GM12874 (cell line): Measurements from ENCODE around the gene TEX22.

Source experiments
- TF ChIP-seq, protein P1 (sequence below): IDR thresholded peaks from 2 replicates; pipeline ENCODE4 v1.5.1; 2011; ENCODE audit warnings: low read depth, mild to moderate bottlenecking, control low read depth, low read length, moderate library complexity; ENCODE audit not compliant: insufficient read depth

Gene TEX22

GRCh38 chr14:105392131-105393090, 5.9 kb upstream of the TEX22 start:
- TF ChIP-seq, protein P1, sequence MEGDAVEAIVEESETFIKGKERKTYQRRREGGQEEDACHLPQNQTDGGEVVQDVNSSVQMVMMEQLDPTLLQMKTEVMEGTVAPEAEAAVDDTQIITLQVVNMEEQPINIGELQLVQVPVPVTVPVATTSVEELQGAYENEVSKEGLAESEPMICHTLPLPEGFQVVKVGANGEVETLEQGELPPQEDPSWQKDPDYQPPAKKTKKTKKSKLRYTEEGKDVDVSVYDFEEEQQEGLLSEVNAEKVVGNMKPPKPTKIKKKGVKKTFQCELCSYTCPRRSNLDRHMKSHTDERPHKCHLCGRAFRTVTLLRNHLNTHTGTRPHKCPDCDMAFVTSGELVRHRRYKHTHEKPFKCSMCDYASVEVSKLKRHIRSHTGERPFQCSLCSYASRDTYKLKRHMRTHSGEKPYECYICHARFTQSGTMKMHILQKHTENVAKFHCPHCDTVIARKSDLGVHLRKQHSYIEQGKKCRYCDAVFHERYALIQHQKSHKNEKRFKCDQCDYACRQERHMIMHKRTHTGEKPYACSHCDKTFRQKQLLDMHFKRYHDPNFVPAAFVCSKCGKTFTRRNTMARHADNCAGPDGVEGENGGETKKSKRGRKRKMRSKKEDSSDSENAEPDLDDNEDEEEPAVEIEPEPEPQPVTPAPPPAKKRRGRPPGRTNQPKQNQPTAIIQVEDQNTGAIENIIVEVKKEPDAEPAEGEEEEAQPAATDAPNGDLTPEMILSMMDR, result no peak

GRCh38 chr14:105393151-105393550, 5.2 kb upstream of the TEX22 start:
- TF ChIP-seq, protein P1, result no peak

DNA sequence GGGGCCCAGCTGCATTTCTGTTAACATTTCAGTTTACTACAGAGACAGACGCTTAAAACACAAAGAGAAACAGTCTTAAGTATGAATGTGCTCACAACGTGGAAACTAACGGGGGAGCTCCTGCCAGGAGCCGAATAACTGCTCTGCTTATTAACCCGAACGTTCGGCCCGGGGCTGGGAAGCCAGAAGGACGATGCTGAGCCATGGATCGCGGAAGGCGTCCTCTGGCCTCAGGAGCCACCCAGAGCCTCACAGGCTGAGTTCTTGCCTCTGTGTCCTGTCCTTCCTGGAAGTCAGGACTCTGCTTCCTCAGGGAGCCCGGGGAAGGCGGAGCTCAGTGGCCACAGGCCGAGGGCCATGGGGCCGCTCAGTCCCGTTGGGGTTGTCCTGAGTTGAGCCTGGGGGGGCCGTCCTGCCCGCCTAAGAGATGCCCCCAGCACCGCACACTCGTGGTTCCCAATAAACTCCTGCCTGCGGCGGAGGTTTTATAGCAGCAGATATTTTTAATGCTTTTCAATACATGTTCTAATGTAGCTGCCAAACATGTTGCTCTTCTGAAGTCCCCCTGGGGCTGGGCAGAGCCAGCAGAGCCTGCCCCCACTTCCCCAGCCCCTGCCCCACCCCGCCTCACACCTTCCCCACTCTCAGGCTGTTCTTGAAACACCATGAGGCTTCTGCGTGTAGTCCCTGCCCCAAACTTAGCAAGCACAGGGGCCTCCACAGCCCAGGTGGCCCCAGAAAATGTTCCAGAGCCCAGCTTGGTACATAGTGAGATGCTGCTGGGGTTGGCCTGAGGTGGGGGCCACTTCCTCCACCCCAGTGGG, 3.4 kb upstream of the TEX22 start:
- TF ChIP-seq, protein P1, result no peak

- TF ChIP-seq, protein P1, result no peak
These were observed 2.8 kb upstream of the TEX22 start for GRCh38 chr14:105395538-105395854.

DNA sequence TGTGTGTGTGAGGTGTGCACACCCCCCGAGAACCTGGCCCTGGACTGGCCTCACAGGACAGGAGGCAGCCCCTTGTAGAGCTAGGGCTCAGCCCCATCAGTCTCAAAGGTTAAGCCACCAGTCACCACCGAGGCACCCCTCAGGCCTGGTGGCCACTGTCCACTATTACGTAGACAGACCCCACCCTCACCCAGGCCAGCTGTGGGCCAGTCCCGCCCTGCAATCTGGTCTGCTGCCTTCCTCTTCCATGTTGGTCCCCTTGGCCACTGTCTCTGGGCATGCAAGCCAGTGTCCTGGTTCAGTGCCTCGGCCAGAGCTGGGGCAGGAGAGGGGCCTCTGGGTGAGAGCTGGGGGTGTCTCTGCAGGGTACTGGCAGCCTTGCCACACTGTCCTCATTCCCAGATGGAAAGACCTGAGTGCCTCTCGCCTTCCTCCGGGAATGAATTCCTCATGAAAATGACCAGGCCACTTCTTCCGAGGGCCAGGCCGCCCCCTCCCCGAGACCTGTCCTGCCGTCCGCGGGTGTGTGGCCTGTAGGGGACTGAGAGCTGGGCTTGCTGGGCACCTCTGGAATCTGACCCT, 897 bp upstream of the TEX22 start:
- TF ChIP-seq, protein P1, result no peak

DNA sequence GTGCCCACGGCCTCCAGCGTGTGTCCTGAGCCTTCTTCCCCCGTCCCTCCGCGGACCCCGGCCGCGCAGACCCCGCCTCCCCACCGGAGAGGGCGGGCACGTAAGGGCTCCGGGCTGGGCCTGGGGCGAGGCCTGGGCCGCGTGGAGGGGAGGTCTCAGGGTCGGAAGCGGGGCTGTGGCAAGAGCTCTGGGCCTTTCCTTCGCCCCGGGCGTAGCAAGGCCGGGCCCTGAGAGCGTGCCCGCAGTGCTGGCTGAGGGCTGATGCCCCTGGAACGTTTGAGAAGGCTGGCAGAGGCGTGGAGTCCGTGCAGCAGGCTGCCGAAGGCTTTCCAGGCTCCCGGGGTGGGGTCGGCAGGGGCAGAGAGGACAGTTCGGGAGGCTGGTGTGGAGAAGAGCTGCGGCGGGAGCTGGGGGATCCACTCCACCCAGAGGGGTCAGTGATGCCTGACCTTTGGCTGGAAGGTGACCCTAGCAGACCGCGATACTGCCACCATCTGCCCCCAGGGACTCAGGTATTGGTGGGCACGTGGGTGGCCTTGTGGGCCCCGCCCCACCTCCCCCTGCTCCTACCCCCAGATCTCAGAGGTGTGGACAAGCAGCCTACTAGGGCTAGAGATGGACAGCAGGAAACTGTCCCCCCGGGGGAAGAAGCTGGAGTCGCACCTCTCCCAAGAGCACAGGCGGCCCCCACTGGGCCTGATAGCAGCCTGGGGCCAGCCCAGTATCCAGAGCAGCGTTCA, 558 bp downstream of the TEX22 start:
- TF ChIP-seq, protein P1, result no peak
